SK-N-SH (cell line): ENCODE results near the gene GATA2. TPM values are rescaled to one million over a fixed set of nuclear protein-coding genes. Genes with fewer than 3 reads are reported as not detected.
A peak's percentile ranks its signal among the peaks of the same experiment; 100 is the strongest.

Experiments
- CTCF ChIA-PET: fragments of 300-600, 350-600 bp; formaldehyde crosslinking; extraction: SDS; loops from one replicate; lab custom pipeline; 2021; lab: Yijun Ruan, JAX
- POLR2A ChIA-PET: fragments of 350-600 bp; sonication (Branson Sonifier 250); formaldehyde crosslinking; extraction: SDS; loops from one replicate; lab custom pipeline; 2020; ENCODE audit warnings: antibody characterized with exemption, inconsistent platforms; lab: Yijun Ruan, JAX
- DNase-seq: peaks from one replicate; pipeline ENCODE4 v3.0.0; 2012
- H2AFZ ChIP-seq: fragments of 200-600 bp; sonication (generic); 2 replicates; pipeline ENCODE4 v1.8.1; 2016; ENCODE audit warnings: antibody characterized with exemption, mild to moderate bottlenecking, low read depth
- H3F3A ChIP-seq: fragments of 200-600 bp; sonication (generic); replicated peaks from 2 replicates; pipeline ENCODE3; 2016; ENCODE audit warnings: antibody characterized with exemption, mild to moderate bottlenecking; ENCODE audit not compliant: insufficient read depth
- H3K27ac ChIP-seq, 2 experiments: fragments of 200-500 bp in 1 of 2; fragments of 200-600 bp in 1 of 2; sonication (Bioruptor generic) in 1 of 2; sonication (generic), shearing (Covaris generic) in 1 of 2; 2 replicates each; pipeline versions ENCODE4 v1.5.1 to v1.6.1; 2014 to 2016; ENCODE audit warnings: low read depth in 2 of 2, inconsistent platforms in 1 of 2, low read length in 1 of 2, mild to moderate bottlenecking in 1 of 2, mixed read lengths in 1 of 2
- H3K27me3 ChIP-seq: fragments of 200-600 bp; sonication (generic), shearing (Covaris generic); 2 replicates; pipeline ENCODE4 v1.6.1; 2016; ENCODE audit warnings: mixed run types; ENCODE audit not compliant: insufficient read depth
- H3K36me3 ChIP-seq, 2 experiments: fragments of 200-500 bp in 1 of 2; fragments of 200-600 bp in 1 of 2; sonication (Bioruptor generic) in 1 of 2; sonication (generic) in 1 of 2; replicated peaks in 1 of 2; 2 replicates each; pipeline versions ENCODE3 to v1.5.1; 2014 to 2016; ENCODE audit warnings: low read length in 1 of 2, mild to moderate bottlenecking in 1 of 2; ENCODE audit not compliant: insufficient read depth in 2 of 2, control insufficient read depth in 1 of 2
- H3K4me1 ChIP-seq, 2 experiments: fragments of 200-500 bp in 1 of 2; fragments of 200-600 bp in 1 of 2; sonication (Bioruptor generic) in 1 of 2; sonication (generic), shearing (Covaris generic) in 1 of 2; 2 replicates each; pipeline versions ENCODE4 v1.5.1 to v1.6.1; 2014 to 2016; ENCODE audit warnings: low read depth in 1 of 2, low read length in 1 of 2, mixed run types in 1 of 2; ENCODE audit not compliant: insufficient read depth in 2 of 2, control insufficient read depth in 1 of 2
- H3K4me2 ChIP-seq: fragments of 200-600 bp; sonication (generic), shearing (Covaris generic); 2 replicates; pipeline ENCODE4 v1.6.1; 2017; ENCODE audit warnings: mixed run types
- H3K4me3 ChIP-seq, 2 experiments: fragments of 200-500 bp in 1 of 2; fragments of 200-600 bp in 1 of 2; sonication (Bioruptor generic) in 1 of 2; sonication (generic), shearing (Covaris generic) in 1 of 2; 2 replicates each; pipeline versions ENCODE4 v1.5.1 to v1.8.1; 2014 to 2016; ENCODE audit warnings: low read depth in 2 of 2, inconsistent platforms in 1 of 2, low read length in 1 of 2, mild to moderate bottlenecking in 1 of 2, mixed read lengths in 1 of 2, moderate library complexity in 1 of 2
- H3K79me2 ChIP-seq: fragments of 200-600 bp; sonication (generic); 2 replicates; pipeline ENCODE4 v1.8.1; 2017; ENCODE audit warnings: mild to moderate bottlenecking; ENCODE audit not compliant: insufficient read depth
- H3K9ac ChIP-seq: fragments of 200-600 bp; sonication (generic); 2 replicates; pipeline ENCODE4 v1.6.1; 2017; ENCODE audit warnings: mixed run types
- H3K9me2 ChIP-seq: fragments of 200-600 bp; sonication (generic); 2 replicates; pipeline ENCODE4 v1.6.1; 2017; ENCODE audit warnings: mixed run types
- H3K9me3 ChIP-seq: fragments of 200-600 bp; sonication (generic); 2 replicates; pipeline ENCODE4 v1.6.1; 2017; ENCODE audit warnings: mixed run types, mild to moderate bottlenecking, moderate library complexity
- H4K20me1 ChIP-seq: fragments of 200-600 bp; sonication (generic); 2 replicates; pipeline ENCODE4 v1.6.1; 2017; ENCODE audit warnings: mild to moderate bottlenecking, mixed run types; ENCODE audit not compliant: insufficient read depth
- EP300 ChIP-seq, 2 experiments: IDR thresholded peaks; 2 replicates each; pipeline versions ENCODE4 v1.4.0 to v1.6.1; 2012; ENCODE audit warnings: borderline replicate concordance in 1 of 2, low read depth in 1 of 2, low read length in 1 of 2
- EZH2phosphoT487 ChIP-seq: fragments of 200-600 bp; sonication (generic); IDR thresholded peaks from 2 replicates; pipeline ENCODE4 v1.6.1; 2017; ENCODE audit warnings: low read depth, mixed run types, mild to moderate bottlenecking, antibody characterized with exemption, moderate library complexity, borderline replicate concordance
- FOXJ3 ChIP-seq: sonication (generic); formaldehyde crosslinking; IDR thresholded peaks from 2 replicates; pipeline ENCODE4 v1.5.1; 2020; ENCODE audit warnings: mild to moderate bottlenecking, missing genetic modification reagents
- GABPA ChIP-seq: IDR thresholded peaks from 2 replicates; pipeline ENCODE4 v1.4.0; 2012; ENCODE audit warnings: low read depth, mild to moderate bottlenecking
- IRF3 ChIP-seq: fragments of 150-350 bp; IDR thresholded peaks from 2 replicates; pipeline ENCODE4 v1.6.1; 2016; ENCODE audit warnings: mild to moderate bottlenecking, low read depth, low read length
- JUND ChIP-seq: IDR thresholded peaks from 2 replicates; pipeline ENCODE4 v1.4.0; 2012
- MXI1 ChIP-seq: IDR thresholded peaks from 2 replicates; pipeline ENCODE4 v1.6.1; 2012; ENCODE audit warnings: mild to moderate bottlenecking, low read depth, low read length, improper control_type of control experiment
- NFIC ChIP-seq: IDR thresholded peaks from 2 replicates; pipeline ENCODE4 v1.4.0; 2012; ENCODE audit warnings: borderline replicate concordance
- NRF1 ChIP-seq: IDR thresholded peaks from 2 replicates; pipeline ENCODE4 v1.6.1; 2012; ENCODE audit warnings: low read depth, mild to moderate bottlenecking, low read length
- POLR2AphosphoS5 ChIP-seq: IDR thresholded peaks from 2 replicates; pipeline ENCODE4 v1.6.1; 2012; ENCODE audit warnings: low read depth, low read length
- RAD21 ChIP-seq: IDR thresholded peaks from 2 replicates; pipeline ENCODE4 v1.6.1; 2012; ENCODE audit warnings: mild to moderate bottlenecking, low read length
- RCOR1 ChIP-seq: fragments of 150-350 bp; IDR thresholded peaks from 2 replicates; pipeline ENCODE4 v1.6.1; 2017; ENCODE audit warnings: antibody characterized with exemption, low read length
- REST ChIP-seq: IDR thresholded peaks from 2 replicates; pipeline ENCODE4 v1.6.1; 2012; ENCODE audit warnings: mild to moderate bottlenecking, low read depth, low read length, moderate library complexity
- RFX5 ChIP-seq: IDR thresholded peaks from 2 replicates; pipeline ENCODE4 v1.6.1; 2012; ENCODE audit warnings: mild to moderate bottlenecking, improper control_type of control experiment, low read length
- TAF1 ChIP-seq: IDR thresholded peaks from 2 replicates; pipeline ENCODE4 v1.6.1; 2012; ENCODE audit warnings: low read depth, mild to moderate bottlenecking, low read length, moderate library complexity, borderline replicate concordance
- YY1 ChIP-seq: IDR thresholded peaks from 2 replicates; pipeline ENCODE4 v1.4.0; 2012; ENCODE audit warnings: low read depth, mild to moderate bottlenecking
- WGBS: methylation state at CpG from one replicate; pipeline ENCODE4 v1.1.6; 2017; ENCODE audit warnings: low lambda C conversion rate; 5-methylcytosine and 5-hydroxymethylcytosine counted together
- polyA plus RNA-seq, 3 experiments: library from polyadenylated mRNA; depleted of rRNA; stranded (reverse); fragments of >200 nt; gene quantifications; 2 replicates each; pipeline ENCODE4 v1.2.3, GENCODE V29; 2012

GATA2 gene
- polyA plus RNA-seq, 1 of the 3 experiments (the other 2 are of a cell fraction) = 5.5 TPM

GRCh38 chr3:128462341-128462910 lies 30.6 kb downstream of the GATA2 start:
- Histone ChIP-seq H3K9me3 (no peaks in the 10 kb centered on the region), H4K20me1 (no peaks in the 10 kb centered on the region), H3K27me3 (peaks cover 5% of the 10 kb centered on the region; the same call in 1 of the 2 replicates), H2AFZ (no peak overlapping the region), H3F3A (no peaks in the 10 kb centered on the region), H3K4me3 (no peak overlapping the region), H3K4me2 (no peak overlapping the region), H3K27ac (peak overlapping the region in 1 of 2 experiments; percentile 1; a peak in 1 of 4 replicates), H3K79me2 (no peaks in the 10 kb centered on the region), H3K9ac (no peak overlapping the region), H3K4me1 (peaks cover 0 to 60% of the 10 kb centered on the region in 2 experiments; a peak in 1 of 4 replicates), H3K36me3 (no peaks in the 10 kb centered on the region), H3K9me2 (no peaks in the 10 kb centered on the region)
- ChIA-PET POLR2A (interaction anchor here (0.6 to 3.8 kb wide), 6 partner anchors 13 to 52 kb away, joined by 3 to 16 read pairs (median 4); no protein-coding TSS in a partner anchor), CTCF (interaction anchor here (0.7 to 4.9 kb wide), 7 partner anchors 13 to 224 kb away, joined by 3 to 29 read pairs (median 3); no protein-coding TSS in a partner anchor)
- no peak for DNase-seq
- TF ChIP-seq RFX5 (no peak), REST (no peak), RAD21 (no peak), MXI1 (no peak), IRF3 (no peak), JUND (no peak), RCOR1 (no peak), FOXJ3 (CRISPR knock-in tag) (no peak), GABPA (no peak), NFIC (no peak), NRF1 (no peak), EP300 (IDR thresholded peaks at IDR 0.05; ENCODE audit: borderline replicate concordance in 1 of 2, low read depth in 1 of 2, low read length in 1 of 2) (no peak)
- 86% methylated on average over 23 of the region's 23 CpGs for WGBS

- no peak overlapping the region for H3K4me2 ChIP-seq
- no peak overlapping the region for H3K4me3 ChIP-seq
- WGBS = 77% methylated on average over 10 of the region's 12 CpGs
- no peaks in the 10 kb centered on the region for H4K20me1 ChIP-seq
- H3K9me3 ChIP-seq = no peaks in the 10 kb centered on the region
- H3F3A ChIP-seq = no peaks in the 10 kb centered on the region
- TF ChIP-seq TAF1 (no peak), FOXJ3 (CRISPR knock-in tag) (no peak), YY1 (no peak), JUND (no peak), EZH2phosphoT487 (no peak), POLR2AphosphoS5 (no peak), RAD21 (no peak)
- H3K9me2 ChIP-seq = no peaks in the 10 kb centered on the region
- H3K27ac ChIP-seq = peak overlapping the region in 1 of 2 experiments; percentile 1; a peak in 1 of 4 replicates
- no peaks in the 10 kb centered on the region for H3K79me2 ChIP-seq
- H3K27me3 ChIP-seq = peaks cover 5% of the 10 kb centered on the region; the same call in 1 of the 2 replicates
- no peak overlapping the region for H2AFZ ChIP-seq
- ChIA-PET CTCF (interaction anchor here (0.7 to 4.9 kb wide), 6 partner anchors 14 to 123 kb away, joined by 3 to 29 read pairs (median 4); no protein-coding TSS in a partner anchor), POLR2A (interaction anchor here (0.6 to 3.8 kb wide), 6 partner anchors 14 to 51 kb away, joined by 3 to 16 read pairs (median 4); no protein-coding TSS in a partner anchor)
- DNase-seq = no peak
- H3K36me3 ChIP-seq = no peaks in the 10 kb centered on the region
- H3K9ac ChIP-seq = no peak overlapping the region
- peaks cover 0 to 56% of the 10 kb centered on the region in 2 experiments; a peak in 1 of 4 replicates for H3K4me1 ChIP-seq
Observed at GRCh38 chr3:128461731-128462130, 31.3 kb downstream of the GATA2 start.
